Left lung (tissue), 10 donors: ENCODE measurements around the gene PDE4B. TPM values are rescaled to one million over a fixed set of nuclear protein-coding genes. Genes with fewer than 3 reads are reported as not detected.
A peak's percentile ranks its signal among the peaks of the same experiment; 100 is the strongest.
"Not testable (repeated sequence)": the region's sequence is repeated elsewhere in the genome, so short reads cannot be mapped to it uniquely, and the experiment has no call there.

Source experiments
- ATAC-seq: fragments of 200-7000 bp; cut with Tn5 transposase; one replicate; pipeline ENCODE4 v1.9.1; 2020; ENCODE audit warnings: moderate library complexity
- DNase-seq, 4 donors: peaks; one replicate each; pipeline ENCODE4 v3.0.0-alpha.2; 2013 to 2020
- H3K27ac ChIP-seq, 2 donors: fragments of 200-600 bp; sonication (generic) in 1 of 2; one replicate each; pipeline versions ENCODE4 v1.5.0 to v1.8.0; 2020 to 2021
- H3K27me3 ChIP-seq, 2 donors: fragments of 200-600 bp; sonication (generic) in 1 of 2; one replicate each; pipeline versions ENCODE4 v1.5.0 to v1.8.0; 2020 to 2021
- H3K36me3 ChIP-seq, 2 donors: fragments of 200-600 bp; sonication (generic) in 1 of 2; one replicate each; pipeline versions ENCODE4 v1.5.0 to v1.8.0; 2020 to 2021
- H3K4me1 ChIP-seq, 2 donors: fragments of 200-600 bp; one replicate each; pipeline ENCODE4 v1.8.0; 2021
- H3K4me3 ChIP-seq, 2 donors: fragments of 200-600 bp; sonication (generic) in 1 of 2; one replicate each; pipeline versions ENCODE4 v1.5.0 to v1.8.0; 2020 to 2021; ENCODE audit warnings: mild to moderate bottlenecking in 1 of 2
- H3K9me3 ChIP-seq, 2 donors: fragments of 200-600 bp; sonication (generic) in 1 of 2; one replicate each; pipeline versions ENCODE4 v1.5.0 to v1.8.0; 2020 to 2021
- CTCF ChIP-seq, 2 donors: fragments of 200-600 bp; sonication (generic) in 1 of 2; IDR thresholded peaks; one replicate each; pipeline versions ENCODE4 v1.5.0 to v1.8.0; 2021; ENCODE audit warnings: antibody characterized with exemption in 2 of 2
- intact Hi-C, 2 donors: fragments of 100-400 bp; cut with DNase I; formaldehyde crosslinking; loops; one replicate each; pipeline versions ENCODE4 v1.11.2 to v1.14.2; 2022
- polyA plus RNA-seq, 6 donors: library from polyadenylated mRNA; unstranded; fragments of 120-200 nt; gene quantifications; one replicate each; pipeline ENCODE4 v1.2.1, GENCODE V29; 2013; ENCODE audit not compliant: insufficient read length in 6 of 6
- total RNA-seq, 2 donors: library from RNA; stranded (reverse); fragmentation: NEBNext Ultra II Directional; extraction: Animal tissue kit (Norgen Biotek cat#: 25700); gene quantifications; one replicate each; pipeline ENCODE4 v1.2.1, GENCODE V29; 2021
- donor health status: DM: no; HTN: yes; CAD: no.
- donor health status: DM: no; HTN: no; CAD: no.

PDE4B gene
- total and polyA plus RNA-seq, 8 donors, result 8.6 to 50.7 (median 19.2) TPM

GRCh38 chr1:66134004-66134403 is 341.3 kb downstream of the PDE4B start:
- Histone ChIP-seq H3K36me3 (no peaks in the 10 kb centered on the region), H3K9me3 (no peaks in the 10 kb centered on the region), H3K4me3 (no peak overlapping the region), H3K4me1 (no peaks in the 10 kb centered on the region), H3K27me3 (no peaks in the 10 kb centered on the region), H3K27ac (no peak overlapping the region)
- ATAC-seq (no peak), DNase-seq (no peak)
- intact Hi-C loops, result no loop called here
- no peak for TF ChIP-seq CTCF (IDR thresholded peaks at IDR 0.05)

- H3K27me3 ChIP-seq, result no peaks in the 10 kb centered on the region
- H3K4me3 ChIP-seq, result no peak overlapping the region
- no peaks in the 10 kb centered on the region for H3K36me3 ChIP-seq
- no peak overlapping the region for H3K27ac ChIP-seq
- DNase-seq, result no peak
- no peaks in the 10 kb centered on the region for H3K4me1 ChIP-seq
- no peaks in the 10 kb centered on the region for H3K9me3 ChIP-seq
- ATAC-seq, result no peak
- intact Hi-C loops, result no loop called here
- no peak for TF ChIP-seq CTCF (IDR thresholded peaks at IDR 0.05)
These were observed 342.5 kb downstream of the PDE4B start for GRCh38 chr1:66135161-66135560.

DNA sequence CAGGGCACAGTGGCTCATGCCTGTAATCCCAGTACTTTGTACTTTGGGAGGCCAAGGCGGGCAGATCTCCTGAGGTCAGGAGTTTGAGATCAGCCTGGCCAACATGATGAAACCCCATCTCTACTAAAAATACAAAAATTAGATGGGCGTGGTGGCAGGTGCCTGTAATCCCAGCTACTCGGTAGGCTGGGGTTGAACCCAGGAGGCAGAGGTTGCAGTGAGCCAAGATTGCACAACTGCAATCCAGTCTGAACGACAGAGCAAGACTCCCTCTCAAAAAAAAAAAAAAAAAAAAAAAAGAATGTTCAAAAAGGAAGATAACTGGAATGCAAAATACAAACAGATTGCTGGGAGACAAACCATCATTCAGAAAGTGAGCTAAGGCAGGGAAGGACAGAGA is 343.7 kb downstream of the PDE4B start:
- intact Hi-C loops, H3K36me3 ChIP-seq, H3K27me3 ChIP-seq, DNase-seq, H3K4me1 ChIP-seq, ATAC-seq, H3K4me3 ChIP-seq, H3K9me3 ChIP-seq, H3K27ac ChIP-seq: not testable (repeated sequence)

DNA sequence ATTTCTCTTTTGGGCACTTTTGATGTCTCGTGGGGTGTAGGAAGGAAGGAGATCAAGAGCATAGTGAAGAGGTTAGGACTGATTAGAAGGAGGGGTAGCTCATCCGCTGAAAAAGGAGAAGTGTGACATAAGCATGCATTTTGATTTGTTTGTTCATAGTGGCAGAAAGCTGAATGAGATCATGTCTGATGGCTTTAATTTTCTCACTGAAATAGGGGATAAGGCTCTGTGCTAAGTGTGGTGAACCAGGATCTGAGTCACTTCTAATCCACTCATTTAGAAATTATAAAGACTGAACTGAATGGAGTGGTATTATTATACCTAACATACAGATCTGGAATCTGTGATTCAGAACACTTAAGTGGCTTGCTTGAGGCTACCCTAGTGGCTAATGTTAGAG is 344.5 kb downstream of the PDE4B start:
- Histone ChIP-seq H3K27me3 (no peaks in the 10 kb centered on the region), H3K9me3 (no peaks in the 10 kb centered on the region), H3K4me1 (no peaks in the 10 kb centered on the region), H3K36me3 (no peaks in the 10 kb centered on the region), H3K27ac (no peak overlapping the region), H3K4me3 (no peak overlapping the region)
- DNase-seq (no peak), ATAC-seq (no peak)
- intact Hi-C loops, result no loop called here
- no peak for TF ChIP-seq CTCF (IDR thresholded peaks at IDR 0.05)

- ATAC-seq (no peak), DNase-seq (no peak)
- no peak for TF ChIP-seq CTCF (IDR thresholded peaks at IDR 0.05)
- intact Hi-C loops, result no loop called here
- H3K27me3 ChIP-seq, result no peaks in the 10 kb centered on the region
- H3K4me1 ChIP-seq, result no peaks in the 10 kb centered on the region
- no peak overlapping the region for H3K4me3 ChIP-seq
- H3K36me3 ChIP-seq, result no peaks in the 10 kb centered on the region
- no peaks in the 10 kb centered on the region for H3K9me3 ChIP-seq
- H3K27ac ChIP-seq, result no peak overlapping the region
These were observed 345.9 kb downstream of the PDE4B start for GRCh38 chr1:66138613-66139012.

DNA sequence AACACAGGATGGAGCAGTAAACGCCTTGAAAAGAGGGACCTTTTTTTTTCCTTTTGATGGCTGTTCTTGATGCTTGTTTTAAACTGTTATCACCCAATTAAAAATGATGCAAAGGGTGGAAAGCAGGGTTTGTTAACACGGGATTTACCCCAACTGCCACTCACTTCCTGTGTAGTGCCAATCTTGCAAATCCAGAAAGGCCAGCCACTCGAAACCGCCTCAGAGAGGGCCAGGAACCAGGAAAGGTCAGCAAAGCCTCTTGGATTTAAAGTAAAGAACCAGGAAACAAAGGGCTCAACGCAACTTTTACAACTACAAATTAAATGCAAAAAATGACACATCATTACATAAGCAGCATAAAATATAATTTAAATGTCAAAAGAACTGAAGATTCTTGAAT is 347.4 kb downstream of the PDE4B start:
- Histone ChIP-seq H3K27ac (no peak overlapping the region), H3K36me3 (no peaks in the 10 kb centered on the region), H3K27me3 (no peaks in the 10 kb centered on the region), H3K4me1 (no peaks in the 10 kb centered on the region), H3K4me3 (no peak overlapping the region), H3K9me3 (no peaks in the 10 kb centered on the region)
- peak in 3 of 4 donors; percentile 30 to 63 (median 43) for DNase-seq
- intact Hi-C loops, result no loop called here
- no peak for TF ChIP-seq CTCF (IDR thresholded peaks at IDR 0.05)
- peak; percentile 82 for ATAC-seq
